Fibroblast of the aortic adventitia (primary cell): ENCODE data around the gene SLC30A1. TPM values are rescaled to one million over a fixed set of nuclear protein-coding genes. Genes with fewer than 3 reads are reported as not detected.

ENCODE experiments used
- DNase-seq: peaks from one replicate; pipeline ENCODE4 v3.0.0-alpha.2; 2010; ENCODE audit warnings: low read depth
- H3K4me3 ChIP-seq: 2 replicates; pipeline ENCODE4 v1.5.1; 2011; ENCODE audit warnings: low read depth, mild to moderate bottlenecking, control low read depth, low read length, moderate library complexity
- CTCF ChIP-seq: IDR thresholded peaks from 2 replicates; pipeline ENCODE4 v1.5.1; 2011; ENCODE audit warnings: mild to moderate bottlenecking, low read length, control low read depth, inconsistent platforms; ENCODE audit not compliant: insufficient read depth
- total RNA-seq: library from RNA; depleted of rRNA; stranded (reverse); fragments of >200 nt; gene quantifications from 2 replicates; pipeline ENCODE4 v1.2.3, GENCODE V29; 2012; ENCODE audit warnings: low replicate concordance

Gene SLC30A1
- total RNA-seq, 1 donor: 47.4 TPM

GRCh38 chr1:211557894-211558625, 20.9 kb downstream of the SLC30A1 start:
- TF ChIP-seq CTCF: no peak
- no peak overlapping the region for H3K4me3 ChIP-seq
- DNase-seq: no peak

GRCh38 chr1:211553549-211553948, 25.4 kb downstream of the SLC30A1 start:
- DNase-seq: no peak
- TF ChIP-seq CTCF: no peak

DNA sequence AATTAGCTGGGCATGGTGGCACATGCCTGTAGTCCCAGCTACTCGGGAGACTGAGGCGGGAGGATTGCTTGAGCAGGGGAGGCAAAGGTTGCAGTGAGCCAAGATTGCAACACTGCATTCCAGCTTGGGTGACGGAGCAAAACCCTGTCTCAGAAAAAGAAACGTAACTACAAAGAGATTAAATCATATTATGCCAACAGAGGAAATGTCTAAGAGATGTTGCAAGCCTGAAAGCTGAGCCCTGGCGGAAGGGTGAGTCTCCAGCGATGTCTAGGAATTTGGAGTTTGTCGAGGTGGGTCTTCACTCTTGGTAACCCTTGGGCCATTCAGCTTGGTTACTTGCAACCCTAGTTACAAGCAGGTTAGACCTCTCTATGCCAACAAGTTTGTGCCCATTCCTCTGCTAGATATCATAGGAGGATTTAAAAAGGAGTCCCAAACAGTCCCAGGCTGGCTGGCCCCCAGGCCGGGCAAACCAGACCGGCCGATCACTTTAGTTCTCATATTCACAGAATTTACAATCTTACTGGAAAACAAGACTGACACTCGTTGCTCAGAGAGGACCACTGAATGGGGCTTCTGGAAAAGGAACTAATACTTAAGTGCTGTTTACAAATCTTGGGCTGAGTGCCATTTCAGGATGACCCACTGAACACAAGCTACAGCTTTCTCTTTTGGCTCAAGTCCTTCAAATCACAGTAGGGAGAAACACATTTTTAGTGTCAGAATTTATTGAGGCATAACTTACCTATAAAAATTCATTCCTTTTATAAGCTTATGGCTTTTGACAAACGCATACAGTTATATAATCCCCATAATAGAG, 27.1 kb downstream of the SLC30A1 start:
- TF ChIP-seq CTCF: no peak
- DNase-seq: peak; percentile 50
- H3K4me3 ChIP-seq: no peak overlapping the region

More at GRCh38 chr1:211553549-211553948, 25.4 kb downstream of the SLC30A1 start:
- no peak overlapping the region for H3K4me3 ChIP-seq

GRCh38 chr1:211549092-211549711, 29.8 kb downstream of the SLC30A1 start:
- H3K4me3 ChIP-seq: no peak overlapping the region
- no peak for DNase-seq
- no peak for TF ChIP-seq CTCF

GRCh38 chr1:211548321-211549091, 30.5 kb downstream of the SLC30A1 start:
- no peak overlapping the region for H3K4me3 ChIP-seq
- DNase-seq: no peak
- no peak for TF ChIP-seq CTCF

DNA sequence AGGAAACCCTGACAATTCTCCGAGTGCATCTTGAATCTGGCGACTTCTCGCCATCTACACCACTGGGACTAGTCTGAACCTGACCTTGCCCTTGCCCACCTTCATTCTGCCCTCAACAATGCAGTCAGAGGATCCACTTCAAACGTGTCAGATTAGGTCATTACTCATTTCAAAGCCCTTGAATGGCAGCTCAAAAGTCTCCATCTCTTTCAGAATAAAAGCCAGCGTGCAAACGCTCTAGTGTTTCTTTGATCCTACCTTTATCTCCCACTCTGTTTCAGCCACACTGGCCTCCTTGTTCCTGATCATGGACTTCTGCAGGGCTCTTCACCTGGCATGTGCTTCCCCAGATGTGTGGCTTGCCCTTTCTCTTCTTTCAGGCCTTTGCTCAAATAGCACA, 31.3 kb downstream of the SLC30A1 start:
- TF ChIP-seq CTCF: no peak
- no peak for DNase-seq
- H3K4me3 ChIP-seq: no peak overlapping the region
